Measurements from ENCODE around the gene ENOX1. TPM values are rescaled to one million over a fixed set of nuclear protein-coding genes. Genes with fewer than 3 reads are reported as not detected.
A peak's percentile ranks its signal among the peaks of the same experiment; 100 is the strongest.

The ENOX1 gene
- total RNA-seq, 1 donor from 2014 or later, result 11.5 TPM

DNA sequence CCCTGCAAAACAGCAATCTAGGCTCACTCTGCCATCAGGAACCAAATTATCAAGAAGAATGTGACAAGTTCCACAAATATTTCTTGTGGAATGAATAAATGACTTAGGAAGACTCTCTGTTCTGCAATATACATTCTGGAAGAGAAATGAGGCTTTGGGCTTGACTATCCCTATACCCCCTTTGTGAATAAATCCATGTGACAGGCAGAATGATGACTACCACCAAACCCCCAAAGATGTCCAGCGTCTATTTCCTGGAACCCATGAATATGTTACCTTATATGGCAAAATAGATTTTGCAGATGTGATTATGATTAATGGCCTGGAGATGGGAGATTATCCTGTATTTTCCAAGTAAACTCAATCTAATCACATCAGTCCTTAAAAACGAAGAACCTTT lies 139.3 kb downstream of the ENOX1 start:
- H3K4me3 ChIP-seq (ENCODE audit: low read length in 3 of 3), result no peak overlapping the region
- H3K9ac ChIP-seq (ENCODE audit: low read depth in 1 of 3, low read length in 3 of 3), result no peak overlapping the region
- no peaks in the 10 kb centered on the region for H3K36me3 ChIP-seq (ENCODE audit: control insufficient read depth in 3 of 3, insufficient read depth in 3 of 3, low read length in 3 of 3)
- H3K4me1 ChIP-seq (ENCODE audit: control insufficient read depth in 3 of 3, insufficient read depth in 3 of 3, low read length in 3 of 3), result no peaks in the 10 kb centered on the region
- no peaks in the 10 kb centered on the region for H3K27me3 ChIP-seq (ENCODE audit: control insufficient read depth in 3 of 3, insufficient read depth in 3 of 3, low read length in 3 of 3)
- H3K27ac ChIP-seq (ENCODE audit: low read depth, low read length), result no peak overlapping the region
- no peaks in the 10 kb centered on the region for H3K9me3 ChIP-seq (ENCODE audit: control insufficient read depth in 3 of 3, low read length in 3 of 3)

DNA sequence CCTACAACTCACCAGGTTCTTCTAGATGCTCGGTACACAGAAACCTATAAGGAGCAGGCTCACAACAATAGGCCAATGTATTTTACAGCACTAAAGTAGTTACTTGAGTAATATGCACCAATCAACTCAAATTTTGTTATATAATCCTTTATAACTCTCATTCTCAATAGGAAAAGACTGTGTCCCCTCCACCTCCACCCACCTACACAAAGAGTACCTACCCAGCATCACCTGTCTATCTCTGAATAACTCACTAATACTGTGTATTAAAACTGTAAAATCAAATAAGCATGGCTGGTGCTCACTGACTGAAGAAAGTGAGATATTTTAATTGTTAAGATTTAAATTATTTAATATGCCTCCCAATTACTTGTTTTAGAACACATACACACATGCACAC lies 146.3 kb downstream of the ENOX1 start:
- no peaks in the 10 kb centered on the region for H3K27me3 ChIP-seq (ENCODE audit: control insufficient read depth in 3 of 3, insufficient read depth in 3 of 3, low read length in 3 of 3)
- no peaks in the 10 kb centered on the region for H3K4me1 ChIP-seq (ENCODE audit: control insufficient read depth in 3 of 3, insufficient read depth in 3 of 3, low read length in 3 of 3)
- no peaks in the 10 kb centered on the region for H3K36me3 ChIP-seq (ENCODE audit: control insufficient read depth in 3 of 3, insufficient read depth in 3 of 3, low read length in 3 of 3)
- no peaks in the 10 kb centered on the region for H3K9me3 ChIP-seq (ENCODE audit: control insufficient read depth in 3 of 3, low read length in 3 of 3)
- H3K9ac ChIP-seq (ENCODE audit: low read depth in 1 of 3, low read length in 3 of 3), result no peak overlapping the region
- H3K27ac ChIP-seq (ENCODE audit: low read depth, low read length), result no peak overlapping the region
- H3K4me3 ChIP-seq (ENCODE audit: low read length in 3 of 3), result no peak overlapping the region

DNA sequence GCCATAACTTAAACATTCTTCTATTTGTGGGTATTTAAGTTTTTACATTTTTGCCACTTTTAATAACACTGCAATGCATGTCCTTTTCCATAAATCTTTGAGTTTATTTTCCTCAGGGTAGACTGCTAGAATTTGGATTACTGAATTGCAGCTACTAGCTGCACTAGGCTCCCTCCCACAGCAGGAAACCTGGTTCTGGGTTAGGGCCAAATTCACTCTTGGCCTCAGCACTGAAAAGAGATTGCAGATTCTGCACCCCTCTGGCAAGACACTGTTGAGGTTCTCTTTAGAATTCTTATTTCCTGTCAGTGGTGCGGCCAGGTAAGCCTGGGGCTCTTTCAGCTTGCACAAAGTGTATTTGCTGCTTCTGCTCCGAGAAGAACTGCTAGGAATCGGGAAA lies 155.7 kb downstream of the ENOX1 start:
- Histone ChIP-seq H3K9me3 (ENCODE audit: control insufficient read depth in 3 of 3, low read length in 3 of 3) (no peaks in the 10 kb centered on the region), H3K36me3 (ENCODE audit: control insufficient read depth in 3 of 3, insufficient read depth in 3 of 3, low read length in 3 of 3) (no peaks in the 10 kb centered on the region), H3K9ac (ENCODE audit: low read depth in 1 of 3, low read length in 3 of 3) (no peak overlapping the region), H3K4me1 (ENCODE audit: control insufficient read depth in 3 of 3, insufficient read depth in 3 of 3, low read length in 3 of 3) (no peaks in the 10 kb centered on the region), H3K27ac (ENCODE audit: low read depth, low read length) (no peak overlapping the region), H3K27me3 (ENCODE audit: control insufficient read depth in 3 of 3, insufficient read depth in 3 of 3, low read length in 3 of 3) (no peaks in the 10 kb centered on the region), H3K4me3 (ENCODE audit: low read length in 3 of 3) (no peak overlapping the region)

DNA sequence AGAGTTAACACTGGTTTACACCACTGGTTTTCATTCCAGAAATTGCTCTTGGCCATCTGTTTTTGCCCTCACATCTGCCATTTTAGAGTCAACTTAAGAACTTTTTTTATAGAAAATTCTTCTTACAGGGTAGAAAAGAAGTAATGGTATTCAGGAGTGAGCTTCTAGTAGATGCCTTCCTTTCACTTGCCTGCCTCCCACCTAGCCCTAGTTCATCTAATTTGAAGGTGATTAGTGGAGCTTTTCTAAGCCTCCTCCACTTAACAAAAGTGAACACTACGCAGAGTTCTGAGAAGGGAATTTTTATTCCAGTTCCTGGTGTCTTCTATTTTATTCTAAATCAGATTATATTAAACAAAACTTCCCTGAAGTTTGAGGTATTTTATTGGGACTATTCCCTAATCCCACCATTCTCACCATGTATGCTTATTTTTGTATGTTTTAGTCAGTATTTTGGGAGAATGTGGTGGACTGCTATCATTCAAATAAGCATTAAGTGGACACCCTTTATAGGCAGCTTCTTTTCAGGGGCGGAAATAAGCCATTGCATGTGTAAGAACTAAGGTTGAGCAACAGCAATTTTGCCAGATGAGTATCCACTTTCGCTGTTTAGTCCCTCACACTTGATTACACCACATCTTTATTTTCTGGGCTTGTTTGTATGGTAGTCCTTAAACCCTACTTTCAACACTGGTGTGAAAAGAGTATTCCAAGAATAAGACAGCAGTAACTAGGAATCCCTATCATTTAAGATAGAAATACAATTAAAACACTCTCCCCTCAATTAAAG lies 156.9 kb downstream of the ENOX1 start:
- H3K4me1 ChIP-seq (ENCODE audit: control insufficient read depth in 3 of 3, insufficient read depth in 3 of 3, low read length in 3 of 3), result no peaks in the 10 kb centered on the region
- no peak overlapping the region for H3K4me3 ChIP-seq (ENCODE audit: low read length in 3 of 3)
- H3K9ac ChIP-seq (ENCODE audit: low read depth in 1 of 3, low read length in 3 of 3), result no peak overlapping the region
- H3K27ac ChIP-seq (ENCODE audit: low read depth, low read length), result no peak overlapping the region
- no peaks in the 10 kb centered on the region for H3K36me3 ChIP-seq (ENCODE audit: control insufficient read depth in 3 of 3, insufficient read depth in 3 of 3, low read length in 3 of 3)
- H3K27me3 ChIP-seq (ENCODE audit: control insufficient read depth in 3 of 3, insufficient read depth in 3 of 3, low read length in 3 of 3), result no peaks in the 10 kb centered on the region
- no peaks in the 10 kb centered on the region for H3K9me3 ChIP-seq (ENCODE audit: control insufficient read depth in 3 of 3, low read length in 3 of 3)

DNA sequence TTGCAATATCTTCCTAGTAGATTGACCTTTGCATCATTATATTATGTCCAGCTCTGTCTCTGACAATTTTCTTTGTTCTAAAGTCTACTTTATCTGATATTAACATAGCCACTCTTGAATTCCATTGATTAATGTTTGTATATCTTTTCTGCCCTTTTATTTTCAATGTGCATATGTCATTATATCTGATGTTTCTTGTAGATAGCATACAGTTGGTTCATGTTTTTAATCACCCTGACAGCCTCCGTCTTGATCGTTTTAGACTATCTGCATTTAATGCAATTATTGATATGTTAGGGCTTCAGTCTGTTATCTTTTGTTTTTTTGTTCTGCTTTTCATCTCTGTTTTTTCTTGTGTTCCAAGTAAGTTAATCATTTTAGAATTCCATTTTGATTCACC lies 159.8 kb downstream of the ENOX1 start:
- H3K9me3 ChIP-seq (ENCODE audit: control insufficient read depth in 3 of 3, low read length in 3 of 3), result no peaks in the 10 kb centered on the region
- no peak overlapping the region for H3K27ac ChIP-seq (ENCODE audit: low read depth, low read length)
- H3K4me3 ChIP-seq (ENCODE audit: low read length in 3 of 3), result no peak overlapping the region
- H3K36me3 ChIP-seq (ENCODE audit: control insufficient read depth in 3 of 3, insufficient read depth in 3 of 3, low read length in 3 of 3), result peaks cover 0 to 3% (median 0%) of the 10 kb centered on the region in 3 donors
- H3K27me3 ChIP-seq (ENCODE audit: control insufficient read depth in 3 of 3, insufficient read depth in 3 of 3, low read length in 3 of 3), result no peaks in the 10 kb centered on the region
- no peak overlapping the region for H3K9ac ChIP-seq (ENCODE audit: low read depth in 1 of 3, low read length in 3 of 3)
- no peaks in the 10 kb centered on the region for H3K4me1 ChIP-seq (ENCODE audit: control insufficient read depth in 3 of 3, insufficient read depth in 3 of 3, low read length in 3 of 3)

DNA sequence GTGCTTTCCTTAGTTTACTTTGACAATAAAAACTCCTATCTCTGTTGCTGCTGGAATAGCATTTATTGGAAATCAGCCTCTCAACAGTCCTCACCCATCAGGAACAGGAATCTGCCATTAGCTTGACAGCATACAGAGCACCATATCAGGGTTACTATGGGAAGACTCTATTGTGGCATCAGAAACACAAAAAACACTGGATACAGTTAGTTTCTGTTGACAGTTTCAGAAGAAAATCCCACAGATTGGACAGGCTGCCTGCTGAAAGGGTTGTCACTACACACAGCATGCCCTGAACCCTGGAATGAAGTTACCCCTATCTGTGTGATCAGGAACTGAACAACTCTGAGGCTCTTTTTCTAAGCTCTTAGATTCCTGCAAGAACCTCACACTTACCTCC lies 172.7 kb downstream of the ENOX1 start:
- no peak overlapping the region for H3K27ac ChIP-seq (ENCODE audit: low read depth, low read length)
- H3K4me3 ChIP-seq (ENCODE audit: low read length in 3 of 3), result no peak overlapping the region
- H3K9me3 ChIP-seq (ENCODE audit: control insufficient read depth in 3 of 3, low read length in 3 of 3), result no peaks in the 10 kb centered on the region
- H3K9ac ChIP-seq (ENCODE audit: low read depth in 1 of 3, low read length in 3 of 3), result no peak overlapping the region
- H3K4me1 ChIP-seq (ENCODE audit: control insufficient read depth in 3 of 3, insufficient read depth in 3 of 3, low read length in 3 of 3), result peaks cover 19 to 22% (median 20%) of the 10 kb centered on the region in 3 donors
- H3K36me3 ChIP-seq (ENCODE audit: control insufficient read depth in 3 of 3, insufficient read depth in 3 of 3, low read length in 3 of 3), result no peaks in the 10 kb centered on the region
- no peaks in the 10 kb centered on the region for H3K27me3 ChIP-seq (ENCODE audit: control insufficient read depth in 3 of 3, insufficient read depth in 3 of 3, low read length in 3 of 3)

DNA sequence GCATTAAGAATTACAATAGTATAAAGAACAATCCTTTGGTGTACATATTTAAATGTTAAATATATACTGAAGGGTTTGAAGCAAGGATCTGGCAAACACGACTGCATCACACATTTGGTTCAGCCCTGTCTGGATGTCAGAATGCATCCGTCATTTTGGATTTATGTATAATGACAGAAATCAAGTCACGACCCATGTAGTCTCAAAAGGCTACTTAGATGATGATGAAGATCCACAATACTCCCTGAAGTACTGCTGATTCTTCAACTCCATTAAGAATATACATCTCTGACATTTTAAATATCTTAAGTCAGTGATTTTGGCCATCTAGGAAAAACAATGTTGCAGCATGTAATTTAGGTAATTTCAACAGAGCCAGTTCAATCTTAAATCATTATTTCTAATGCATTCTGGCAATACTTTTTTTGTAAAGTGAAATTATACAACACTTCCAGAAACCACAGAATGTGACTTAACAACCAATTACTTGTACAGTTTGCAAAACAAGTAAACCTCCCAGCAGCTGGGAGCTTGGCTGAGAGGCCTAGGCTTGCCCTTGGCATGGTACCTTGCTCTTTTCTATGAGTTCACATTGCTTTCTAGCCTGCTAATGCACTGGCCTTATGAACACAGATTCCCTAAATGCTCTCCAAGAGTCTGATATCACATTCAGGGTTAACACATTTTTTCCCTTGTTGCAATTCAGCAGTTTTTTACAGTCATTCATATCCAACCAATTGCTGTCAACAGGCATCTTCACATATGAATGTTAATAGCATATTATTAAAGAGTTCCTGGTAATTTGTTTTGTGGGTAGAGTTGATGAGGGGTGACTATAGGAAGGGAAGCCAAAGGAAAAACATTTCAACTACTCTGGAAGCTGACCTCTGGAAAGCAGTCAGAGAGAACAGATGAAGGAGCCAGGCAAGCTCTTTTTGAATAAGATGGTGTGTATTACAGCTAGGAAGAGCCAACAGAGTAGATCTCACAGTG lies 175.2 kb downstream of the ENOX1 start:
- Histone ChIP-seq H3K36me3 (ENCODE audit: control insufficient read depth in 3 of 3, insufficient read depth in 3 of 3, low read length in 3 of 3) (no peaks in the 10 kb centered on the region), H3K9me3 (ENCODE audit: control insufficient read depth in 3 of 3, low read length in 3 of 3) (no peaks in the 10 kb centered on the region), H3K27ac (ENCODE audit: low read depth, low read length) (no peak overlapping the region), H3K4me3 (ENCODE audit: low read length in 3 of 3) (no peak overlapping the region), H3K27me3 (ENCODE audit: control insufficient read depth in 3 of 3, insufficient read depth in 3 of 3, low read length in 3 of 3) (no peaks in the 10 kb centered on the region), H3K9ac (ENCODE audit: low read depth in 1 of 3, low read length in 3 of 3) (peak overlapping the region in 1 of 3 donors; percentile 23), H3K4me1 (ENCODE audit: control insufficient read depth in 3 of 3, insufficient read depth in 3 of 3, low read length in 3 of 3) (peaks cover 24 to 30% (median 29%) of the 10 kb centered on the region in 3 donors)

DNA sequence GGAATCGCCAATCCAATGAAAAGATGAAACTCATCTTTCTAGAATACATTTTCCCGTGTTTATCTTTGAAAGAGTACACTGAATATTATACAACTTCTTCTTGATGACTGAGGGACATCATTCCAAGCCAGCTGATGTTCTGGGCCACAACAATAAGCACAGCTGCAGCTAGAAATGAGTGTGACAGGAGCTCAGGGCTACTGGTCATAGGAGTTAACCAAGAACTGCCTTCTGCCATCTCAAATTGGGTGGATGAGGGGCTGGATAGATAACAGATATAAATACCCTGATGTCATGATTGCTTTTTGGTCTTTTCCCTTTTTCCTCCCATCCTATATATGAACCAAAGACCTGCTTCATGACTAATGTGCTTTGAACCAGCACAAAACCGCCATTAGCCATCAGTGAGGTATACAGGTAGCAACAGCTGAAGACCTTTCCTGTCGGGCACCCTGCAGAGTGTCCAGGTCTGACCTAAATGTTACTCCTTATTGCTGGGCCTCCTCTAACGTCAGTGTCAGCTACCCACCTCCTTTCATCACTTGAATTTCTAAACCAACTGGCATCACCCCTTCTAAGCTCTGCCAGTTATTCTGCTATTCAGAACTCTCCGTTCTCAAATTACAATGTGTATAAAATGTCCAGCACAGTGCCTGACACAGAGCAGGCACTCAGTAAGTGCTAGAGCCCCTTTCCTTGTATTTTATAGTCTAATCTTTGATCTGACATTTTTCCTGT lies 178.2 kb downstream of the ENOX1 start:
- Histone ChIP-seq H3K36me3 (ENCODE audit: control insufficient read depth in 3 of 3, insufficient read depth in 3 of 3, low read length in 3 of 3) (no peaks in the 10 kb centered on the region), H3K9ac (ENCODE audit: low read depth in 1 of 3, low read length in 3 of 3) (no peak overlapping the region), H3K9me3 (ENCODE audit: control insufficient read depth in 3 of 3, low read length in 3 of 3) (peaks cover 0 to 4% (median 0%) of the 10 kb centered on the region in 3 donors), H3K4me3 (ENCODE audit: low read length in 3 of 3) (no peak overlapping the region), H3K4me1 (ENCODE audit: control insufficient read depth in 3 of 3, insufficient read depth in 3 of 3, low read length in 3 of 3) (peaks cover 24 to 30% (median 29%) of the 10 kb centered on the region in 3 donors), H3K27ac (ENCODE audit: low read depth, low read length) (no peak overlapping the region), H3K27me3 (ENCODE audit: control insufficient read depth in 3 of 3, insufficient read depth in 3 of 3, low read length in 3 of 3) (no peaks in the 10 kb centered on the region)

DNA sequence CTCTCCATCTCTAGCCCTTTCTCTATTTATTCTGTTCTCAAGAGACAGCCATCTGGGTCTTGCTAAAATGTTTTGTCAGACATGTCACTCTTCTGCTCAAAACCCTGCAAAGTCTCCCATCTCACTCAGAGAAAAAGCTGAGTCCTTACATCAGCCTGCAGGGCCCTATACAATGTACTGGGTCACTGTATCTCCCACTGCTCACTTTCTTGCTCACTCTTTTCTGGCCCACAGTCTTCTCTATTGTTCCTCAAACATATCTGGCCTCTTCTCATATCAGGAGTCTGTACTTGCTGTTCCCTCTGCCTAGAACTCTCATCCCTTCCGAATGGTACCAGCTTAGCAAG lies 189.2 kb downstream of the ENOX1 start:
- H3K36me3 ChIP-seq (ENCODE audit: control insufficient read depth in 3 of 3, insufficient read depth in 3 of 3, low read length in 3 of 3), result peaks cover 0 to 2% (median 0%) of the 10 kb centered on the region in 3 donors
- H3K27me3 ChIP-seq (ENCODE audit: control insufficient read depth in 3 of 3, insufficient read depth in 3 of 3, low read length in 3 of 3), result no peaks in the 10 kb centered on the region
- H3K9ac ChIP-seq (ENCODE audit: low read depth in 1 of 3, low read length in 3 of 3), result no peak overlapping the region
- H3K27ac ChIP-seq (ENCODE audit: low read depth, low read length), result no peak overlapping the region
- H3K4me3 ChIP-seq (ENCODE audit: low read length in 3 of 3), result no peak overlapping the region
- H3K4me1 ChIP-seq (ENCODE audit: control insufficient read depth in 3 of 3, insufficient read depth in 3 of 3, low read length in 3 of 3), result no peaks in the 10 kb centered on the region
- no peaks in the 10 kb centered on the region for H3K9me3 ChIP-seq (ENCODE audit: control insufficient read depth in 3 of 3, low read length in 3 of 3)
